NCI-H460 (cell line): ENCODE measurements around the gene DPYD. TPM values are rescaled to one million over a fixed set of nuclear protein-coding genes. Genes with fewer than 3 reads are reported as not detected.
A peak's percentile ranks its signal among the peaks of the same experiment; 100 is the strongest.

Experiments
- DNase-seq: peaks from one replicate; pipeline ENCODE4 v3.0.0-alpha.2; 2016; ENCODE audit warnings: low read depth; ENCODE audit errors: extremely low read depth
- total RNA-seq: library from RNA; depleted of rRNA; stranded (reverse); fragments of >200 nt; shearing (Covaris generic); gene quantifications from 2 replicates; pipeline ENCODE4 v1.2.3, GENCODE V29; 2014

The DPYD gene
- total RNA-seq, 1 experiment from 2014 or later, result 7.9 TPM

DNA sequence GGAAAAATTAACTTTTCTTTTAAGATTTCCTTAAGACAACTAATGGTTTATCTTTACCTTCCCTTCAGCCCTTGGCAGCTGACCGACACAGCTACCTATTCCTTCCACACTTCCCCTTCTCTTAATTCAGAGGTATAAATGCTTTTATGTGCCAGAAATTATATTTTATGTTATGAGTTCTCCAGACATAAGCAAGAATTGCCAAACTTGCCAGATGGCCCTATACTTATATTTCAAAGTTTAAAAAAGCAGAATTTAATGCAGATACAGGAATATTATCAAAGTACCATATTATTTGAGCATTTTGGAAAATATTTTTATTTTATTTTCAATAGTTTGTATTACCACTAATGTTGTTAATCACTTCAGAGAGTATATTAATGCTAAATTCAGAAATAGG is 754.2 kb downstream of the DPYD start:
- DNase-seq, result no peak

DNA sequence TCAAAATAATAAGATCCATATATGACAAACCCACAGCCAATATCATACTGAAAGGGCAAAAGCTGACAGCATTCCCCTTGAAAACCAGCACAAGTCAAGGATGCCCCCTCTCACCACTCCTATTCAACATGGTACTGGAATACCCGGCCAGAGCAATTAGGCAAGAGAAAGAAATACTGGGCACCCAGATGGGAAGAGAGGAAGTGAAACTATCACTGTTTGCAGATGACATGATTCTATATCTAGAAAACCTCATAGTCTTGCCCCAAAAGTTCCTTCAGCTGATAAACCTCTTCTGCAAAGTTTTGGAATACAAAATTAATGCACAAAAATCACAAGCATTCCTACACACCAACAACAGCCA is 756.6 kb downstream of the DPYD start:
- DNase-seq, result no peak

DNA sequence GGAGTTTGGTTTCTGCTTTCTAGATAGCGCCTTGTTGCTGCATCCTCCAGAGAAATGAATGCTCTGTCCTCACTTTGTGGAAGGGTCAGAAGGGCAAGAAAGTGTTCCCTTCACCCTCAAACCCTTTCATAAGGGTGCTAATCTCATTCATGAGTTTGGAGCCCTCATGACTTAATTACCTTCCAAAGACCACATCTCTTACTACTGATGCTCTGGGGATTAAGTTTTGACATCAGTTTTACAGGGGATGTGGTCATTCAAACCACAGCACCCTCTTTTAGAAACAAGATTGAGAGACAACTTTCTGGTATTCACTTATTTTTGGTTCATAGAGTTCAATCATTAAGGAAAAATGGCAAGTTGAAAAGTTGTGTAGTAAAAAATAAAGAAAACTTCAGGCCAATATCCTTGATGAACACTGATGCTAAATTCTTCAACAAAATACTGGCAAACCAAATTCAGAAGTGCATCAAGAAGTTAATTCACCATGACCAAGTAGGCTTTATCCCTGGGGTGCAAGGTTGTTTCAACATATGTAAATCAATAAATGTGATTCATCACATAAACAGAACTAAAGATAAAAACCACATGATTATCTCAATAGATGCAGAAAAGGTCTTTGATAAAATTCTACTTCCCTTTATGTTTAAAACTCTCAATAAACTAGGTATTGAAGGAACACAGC is 757.1 kb downstream of the DPYD start:
- no peak for DNase-seq

DNA sequence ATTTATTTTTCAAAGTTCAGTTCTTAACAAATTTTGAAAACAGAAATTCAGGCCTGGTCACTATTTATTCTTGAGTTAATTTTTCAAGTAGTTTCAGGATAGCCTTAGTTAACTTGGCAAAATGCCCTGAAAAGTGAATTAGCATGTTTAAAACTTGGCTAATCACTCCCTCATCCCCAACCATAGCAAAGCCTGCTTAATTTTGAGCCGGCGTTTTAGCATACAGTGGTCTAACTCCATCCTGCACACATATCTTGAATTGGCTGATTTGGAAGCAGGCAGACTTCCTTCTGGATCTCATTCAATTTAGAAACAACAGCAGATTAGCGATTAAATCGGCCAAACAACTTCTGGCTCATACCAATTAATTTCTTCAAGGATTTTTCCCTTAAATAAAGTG is 760.0 kb downstream of the DPYD start:
- DNase-seq, result no peak

DNA sequence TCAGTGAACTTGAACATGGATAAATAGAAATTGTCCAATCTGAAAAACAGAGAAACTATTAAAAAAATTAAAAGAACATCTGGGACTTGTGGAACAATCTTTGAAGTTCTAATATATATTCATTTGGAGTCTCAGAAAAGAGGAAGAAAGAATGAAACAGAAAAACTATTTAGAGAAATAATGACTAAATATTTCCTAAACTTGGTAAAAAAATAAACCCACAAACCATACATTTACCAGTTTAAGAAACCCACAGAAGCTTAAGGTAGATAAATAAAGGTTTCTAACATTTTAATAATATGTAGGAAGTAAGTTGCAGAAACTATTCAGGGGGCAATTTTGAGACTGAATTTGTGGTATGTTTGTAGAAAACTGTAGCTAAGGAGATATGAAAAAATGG is 761.5 kb downstream of the DPYD start:
- no peak for DNase-seq

DNA sequence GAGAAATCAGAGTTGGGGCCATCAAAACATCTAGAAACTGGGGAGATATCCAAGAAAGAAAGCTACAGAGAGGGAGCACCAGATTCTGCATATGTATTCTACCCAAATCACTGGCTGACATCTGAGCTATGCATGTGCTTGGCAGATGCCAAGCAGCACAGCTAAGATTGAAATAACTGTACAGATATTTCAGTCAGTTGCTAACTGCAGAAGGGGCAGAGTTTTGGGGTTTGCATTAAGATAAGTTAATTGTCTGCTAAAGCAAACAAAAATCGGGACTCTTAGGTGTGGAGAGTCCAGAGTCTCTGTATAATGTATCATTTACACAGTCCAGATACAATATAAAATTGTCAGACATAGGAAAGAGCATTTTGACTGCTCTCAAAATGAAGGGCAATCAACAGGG is 762.1 kb downstream of the DPYD start:
- no peak for DNase-seq

DNA sequence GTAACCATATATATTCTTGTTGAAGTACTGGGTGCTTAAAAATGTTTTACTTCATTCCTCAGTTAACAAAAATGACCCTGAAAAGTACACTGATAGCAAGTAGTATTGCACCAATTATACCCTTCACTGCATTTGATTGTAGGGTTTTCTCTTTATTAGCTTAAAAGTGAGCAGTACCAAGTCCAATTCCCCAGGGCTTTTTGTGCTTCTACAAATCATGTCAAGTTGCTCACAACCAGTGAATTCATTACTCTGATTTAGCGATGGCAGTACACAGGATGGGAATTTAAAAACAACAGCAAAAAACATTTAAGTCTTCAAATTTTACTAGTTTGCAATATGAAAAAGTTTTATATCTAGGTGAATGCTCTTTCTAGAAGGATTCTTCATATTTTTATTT is 762.8 kb downstream of the DPYD start:
- no peak for DNase-seq

DNA sequence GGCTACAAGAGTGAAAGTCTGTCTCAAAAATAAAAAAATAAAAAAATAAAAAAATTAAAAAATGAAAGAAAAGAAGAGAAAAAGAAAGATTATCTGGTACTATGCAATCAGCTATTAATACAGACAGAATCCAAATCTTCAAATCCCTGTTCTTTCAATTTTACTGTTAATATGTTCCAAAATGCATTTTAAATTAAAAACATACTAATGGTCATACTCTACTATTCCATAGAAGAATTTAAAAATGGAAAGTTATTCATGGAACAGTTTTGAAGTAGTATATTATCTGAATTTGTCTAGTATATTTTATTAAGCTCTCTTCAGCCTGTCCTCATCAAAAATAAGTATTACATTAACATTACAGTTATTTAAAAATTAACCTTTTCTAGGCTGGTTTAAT is 769.2 kb downstream of the DPYD start:
- no peak for DNase-seq

DNA sequence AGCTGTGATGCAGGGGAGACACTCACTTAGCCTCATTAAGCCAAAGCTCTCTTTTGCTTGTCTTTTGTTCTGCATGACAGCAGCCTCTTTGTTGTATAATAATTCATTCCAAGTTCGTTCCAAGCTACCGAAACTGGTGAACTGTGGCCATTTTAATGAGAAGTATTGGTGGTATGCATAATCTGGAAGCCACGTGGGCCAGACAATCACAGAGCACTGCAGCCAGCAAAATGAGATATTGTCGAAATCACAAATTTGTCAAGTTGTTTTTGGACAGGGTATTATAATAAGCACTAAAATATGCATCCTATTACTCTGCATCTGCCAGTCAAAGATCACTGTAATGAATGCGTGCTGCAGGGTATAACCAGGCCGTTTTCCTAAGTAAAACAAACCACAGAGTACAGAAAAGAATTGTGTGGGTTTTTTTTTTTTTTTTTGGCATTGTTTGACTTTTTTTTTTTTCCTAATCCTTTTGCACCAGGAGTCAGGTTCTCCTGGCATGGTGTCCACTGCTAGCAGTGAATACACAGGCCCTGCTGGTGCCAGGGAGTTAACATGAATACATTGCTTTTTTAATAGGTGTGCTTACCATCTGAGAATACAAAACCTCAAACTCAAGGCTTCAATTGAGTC is 775.4 kb downstream of the DPYD start:
- DNase-seq, result no peak

DNA sequence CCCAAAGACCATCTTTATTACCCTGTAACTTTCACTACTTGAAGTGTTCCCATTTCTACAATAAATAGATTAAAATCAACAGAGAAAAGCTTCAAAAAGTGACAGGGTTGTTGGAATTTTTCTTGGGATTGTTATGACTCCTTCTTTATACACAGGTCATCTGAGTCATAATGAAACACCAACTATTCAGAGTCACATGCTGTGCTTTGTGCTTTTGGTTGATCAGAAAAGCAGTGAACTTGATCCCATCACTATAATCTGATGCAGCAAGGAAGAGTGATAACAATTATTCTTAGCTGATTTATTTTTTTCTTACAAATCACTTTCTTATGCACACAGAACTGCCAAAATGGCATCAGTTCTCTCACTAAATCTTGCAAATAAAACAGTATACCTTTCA is 776.3 kb downstream of the DPYD start:
- DNase-seq, result no peak

DNA sequence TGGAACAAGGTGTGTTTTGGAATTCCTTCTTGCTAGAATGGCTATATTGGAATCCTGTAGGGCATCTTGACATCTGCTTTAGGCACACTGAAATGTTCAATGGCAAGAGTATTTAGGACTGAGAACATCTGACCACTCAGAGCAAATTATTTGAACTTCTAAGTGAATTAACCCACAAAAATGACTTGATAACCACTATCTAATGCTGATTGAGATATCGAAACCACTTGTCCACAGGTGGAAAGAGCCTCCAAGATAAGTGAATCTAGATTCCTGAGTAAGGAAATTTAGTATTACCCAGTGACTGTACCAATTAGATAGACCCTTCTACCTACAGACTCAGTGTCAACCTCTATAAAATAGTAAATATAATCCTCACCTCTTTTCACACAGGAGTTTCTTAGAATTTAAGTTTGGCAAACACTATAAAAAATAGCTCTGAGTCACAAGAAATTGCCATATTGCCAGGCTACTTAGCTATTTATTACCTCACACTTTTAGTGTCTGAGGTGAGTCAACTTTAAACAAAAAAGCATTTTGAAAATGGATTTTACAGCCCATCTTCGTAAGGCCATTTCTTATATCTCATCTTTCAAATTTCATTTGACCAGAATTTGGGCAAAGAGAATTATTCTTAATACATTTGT is 777.5 kb downstream of the DPYD start:
- no peak for DNase-seq

DNA sequence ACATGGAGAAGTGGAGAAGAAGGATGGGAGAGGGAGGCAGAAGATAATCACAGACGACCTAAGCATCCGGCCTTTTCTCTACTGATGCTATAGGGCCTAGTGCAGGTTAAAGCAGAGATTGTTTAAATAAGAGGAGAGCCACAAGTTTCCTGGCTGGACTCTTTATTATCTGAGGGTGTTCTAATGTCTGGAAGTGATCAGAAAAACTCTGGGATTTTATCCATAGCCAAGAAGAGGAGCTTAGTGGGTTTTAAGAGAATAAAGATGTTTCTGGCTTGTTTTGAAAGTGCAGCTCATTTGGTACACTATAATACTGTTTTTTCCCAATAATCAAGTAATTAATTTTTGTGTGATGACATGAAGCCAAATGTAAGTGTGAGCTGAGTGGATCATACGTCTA is 780.2 kb downstream of the DPYD start:
- DNase-seq, result no peak

DNA sequence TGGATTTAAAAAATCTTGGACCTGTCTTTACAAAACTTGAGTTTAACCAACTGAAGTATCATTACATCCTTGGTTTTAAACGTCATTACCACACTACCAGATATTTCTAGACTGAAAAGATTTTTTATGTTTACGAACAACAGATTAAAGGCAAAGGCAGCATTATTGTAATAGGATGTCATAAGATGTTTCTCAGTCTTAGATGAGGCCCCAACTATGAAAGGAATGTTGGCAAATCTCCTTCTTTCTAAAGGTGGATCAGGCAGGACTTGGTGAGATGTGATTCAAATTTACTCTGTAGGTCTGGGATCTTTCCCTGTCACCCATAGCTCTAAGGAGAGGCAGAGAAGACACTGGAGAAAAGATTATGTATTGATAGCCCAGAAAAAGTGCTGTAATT is 781.3 kb downstream of the DPYD start:
- DNase-seq, result no peak

DNA sequence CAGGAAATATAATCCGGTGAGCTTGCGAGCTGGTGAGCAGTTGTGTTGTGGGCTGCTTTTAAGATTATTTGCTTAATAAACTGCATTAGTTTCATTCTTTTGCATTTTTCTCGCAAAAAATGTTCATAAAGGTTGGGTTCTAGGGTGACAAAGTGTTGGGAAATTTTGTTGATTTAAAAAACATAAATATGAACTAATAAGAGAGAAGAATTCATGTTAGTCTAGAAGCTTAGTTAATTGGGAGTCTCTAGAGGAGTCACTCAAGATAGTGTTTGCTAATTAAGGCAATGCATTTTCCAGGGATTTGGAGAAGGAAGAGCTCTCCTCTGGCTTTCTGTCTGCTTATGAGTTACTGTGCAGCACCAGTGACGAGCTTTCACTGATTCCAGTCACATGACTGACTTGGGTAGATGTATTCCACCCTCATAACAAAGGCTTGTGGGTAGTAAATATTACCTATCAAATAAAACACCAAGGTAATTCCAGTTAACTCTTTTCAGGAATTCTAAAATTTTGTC is 782.3 kb downstream of the DPYD start:
- DNase-seq, result no peak

DNA sequence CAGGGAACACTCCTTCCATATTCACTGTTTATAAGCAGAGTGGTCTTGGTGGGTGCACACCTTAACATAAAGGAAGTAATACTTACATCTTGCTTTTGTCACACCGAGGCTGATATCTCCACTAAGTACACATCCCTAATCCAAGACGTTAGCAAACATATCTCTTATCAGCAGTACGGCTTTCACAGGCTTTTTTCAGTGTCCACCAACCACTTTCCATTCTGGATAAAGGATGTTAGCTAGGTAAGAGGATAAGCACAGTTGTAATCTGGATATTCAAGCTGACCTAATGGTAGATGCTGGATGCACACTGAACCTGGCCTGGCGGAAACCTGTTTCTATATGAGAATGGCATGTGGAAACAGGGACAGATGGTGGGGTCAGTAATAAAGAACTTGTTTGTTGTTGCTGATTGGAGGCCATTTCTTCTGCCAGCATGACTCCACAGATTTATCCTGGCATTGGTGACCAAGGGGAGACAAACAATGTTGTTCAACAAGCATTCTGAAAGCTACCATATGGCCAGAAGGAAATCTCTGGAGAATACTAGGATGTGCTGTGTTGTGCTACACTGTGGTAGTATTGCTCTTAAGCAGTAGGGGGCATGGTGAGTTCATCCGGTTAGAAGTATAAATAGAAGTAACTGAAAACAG is 782.8 kb downstream of the DPYD start:
- peak; percentile 17 for DNase-seq

DNA sequence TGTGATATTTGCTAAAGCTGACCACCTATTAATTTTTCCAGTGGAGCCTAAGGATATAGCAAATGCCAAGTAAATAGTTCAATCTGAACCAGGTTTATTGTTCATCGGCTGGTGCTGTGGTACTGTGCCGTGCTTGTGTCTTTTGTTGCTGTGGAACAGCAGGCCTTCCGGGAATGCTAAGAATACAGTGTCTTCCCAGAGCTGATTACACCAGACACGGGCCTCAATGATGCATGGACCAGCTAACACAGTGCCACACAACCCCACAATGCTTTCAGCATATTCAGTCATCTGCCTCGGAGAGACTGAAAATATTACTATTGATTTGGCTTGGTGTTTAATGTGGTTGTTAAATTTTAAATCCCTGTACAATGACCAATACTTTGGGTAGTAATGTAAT is 783.8 kb downstream of the DPYD start:
- DNase-seq, result no peak

DNA sequence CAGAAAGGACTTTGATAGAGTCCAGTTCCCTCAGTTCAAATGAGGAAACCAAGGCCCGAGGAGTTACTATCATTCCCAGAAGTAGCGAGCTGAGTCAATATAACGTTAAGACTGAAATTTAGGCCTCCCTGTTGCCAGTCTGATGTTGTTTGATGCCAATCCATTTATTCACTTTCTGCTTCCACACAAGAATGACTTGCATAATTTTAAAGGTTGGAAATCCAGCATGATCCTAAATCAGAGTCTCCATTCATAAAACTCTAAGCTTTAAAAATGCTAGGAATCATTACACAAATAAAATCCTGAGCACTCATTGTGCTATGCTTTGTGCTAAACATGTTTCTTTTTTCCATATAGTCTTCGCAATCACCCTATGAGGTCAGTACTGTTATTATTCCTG is 784.9 kb downstream of the DPYD start:
- no peak for DNase-seq

DNA sequence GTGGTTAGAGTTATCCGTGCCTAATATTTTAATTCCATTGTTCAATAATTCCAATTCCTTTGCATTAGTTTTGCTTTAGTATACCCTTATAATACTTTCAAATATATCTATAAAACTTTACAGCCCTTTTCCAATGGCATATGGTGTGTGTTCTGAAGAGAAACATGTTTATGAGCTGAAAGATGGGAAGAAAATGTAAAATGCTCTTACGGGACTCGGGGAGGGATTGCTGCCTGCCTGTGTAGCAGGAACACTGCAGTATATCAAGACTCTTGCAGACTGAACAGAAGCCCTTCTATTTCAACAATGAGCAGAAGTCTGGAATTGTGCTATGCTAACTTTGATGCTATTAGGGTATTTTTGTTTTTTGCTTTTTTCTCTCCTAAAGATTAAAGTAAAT is 792.4 kb downstream of the DPYD start:
- no peak for DNase-seq

DNA sequence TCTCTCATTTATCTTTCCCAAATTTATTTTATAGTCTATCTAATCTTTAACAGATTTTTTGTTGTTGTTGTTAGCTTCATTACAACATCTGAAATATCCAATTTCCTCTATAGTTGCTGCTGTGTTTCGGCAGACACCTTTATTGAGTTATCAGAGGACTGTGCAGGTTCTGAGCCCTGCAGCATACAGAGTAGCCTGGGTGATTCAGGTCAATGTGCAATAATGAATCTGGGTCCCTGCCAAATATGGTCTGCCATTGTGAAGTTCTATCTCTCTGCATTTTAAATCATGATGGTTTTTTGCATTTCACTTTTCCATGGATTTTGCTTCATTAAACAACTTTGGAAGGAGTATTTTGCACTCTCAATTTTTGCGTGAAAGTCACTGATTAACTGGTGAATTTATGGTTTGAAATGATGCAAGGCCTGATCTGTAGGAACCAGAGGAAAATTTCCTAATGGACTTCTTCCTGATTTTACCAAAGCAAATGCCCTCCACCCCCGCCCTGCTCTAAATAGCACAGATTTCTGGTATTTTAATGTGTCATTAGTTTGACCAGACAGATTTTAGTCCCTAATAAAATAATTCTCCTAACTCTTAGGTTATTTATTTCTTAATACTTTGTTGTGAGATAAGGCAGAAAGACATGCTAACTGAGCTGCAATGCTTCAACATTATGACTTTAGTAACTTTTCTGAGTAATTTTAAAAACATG is 797.0 kb downstream of the DPYD start:
- no peak for DNase-seq

DNA sequence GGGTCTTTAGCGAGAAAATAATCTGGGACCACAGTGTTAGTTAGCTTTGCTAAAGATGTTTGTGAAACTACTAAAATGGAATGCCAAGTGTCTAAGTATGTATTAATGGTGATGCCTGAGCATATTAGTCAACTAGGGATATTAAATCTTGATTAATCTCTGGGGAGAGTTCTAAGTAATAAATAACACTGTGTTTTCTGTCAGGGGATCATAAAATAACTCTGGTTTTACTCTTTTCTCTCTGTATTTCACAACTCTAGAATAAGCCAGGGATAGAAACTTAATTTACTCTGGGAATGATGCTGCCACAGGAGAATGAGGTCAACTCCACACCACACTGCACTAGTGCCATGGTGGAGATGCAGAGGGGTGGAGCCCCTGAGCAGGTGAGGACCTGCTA is 800.0 kb downstream of the DPYD start:
- DNase-seq, result no peak
